CD4-positive, alpha-beta memory T cell (primary cell): ENCODE results near the gene OR2T8. TPM values are rescaled to one million over a fixed set of nuclear protein-coding genes. Genes with fewer than 3 reads are reported as not detected.
A peak's percentile ranks its signal among the peaks of the same experiment; 100 is the strongest.
"Not testable (repeated sequence)": the region's sequence is repeated elsewhere in the genome, so short reads cannot be mapped to it uniquely, and the experiment has no call there.

ENCODE experiments used
- CTCF ChIA-PET: fragments of 350-600 bp; sonication (Branson Sonifier 250); formaldehyde crosslinking; loops from one replicate; lab custom pipeline; 2021; ENCODE audit warnings: inconsistent platforms; ENCODE audit not compliant: partially characterized antibody; lab: Charles Lee
- POLR2A ChIA-PET: fragments of 350-600 bp; sonication (Branson Sonifier 250); formaldehyde crosslinking; loops from one replicate; lab custom pipeline; 2021; ENCODE audit not compliant: partially characterized antibody; lab: Charles Lee
- DNase-seq, 5 donors: peaks; one replicate each; pipeline versions ENCODE4 v3.0.0 to v3.0.0-alpha.2; 2020 to 2022; ENCODE audit warnings: mixed read lengths in 1 of 5
- H3K27ac ChIP-seq: one replicate; pipeline ENCODE4 v1.7.0; 2013; ENCODE audit warnings: low read depth, low read length
- H3K27me3 ChIP-seq: 2 replicates; pipeline ENCODE4 v1.7.0; 2013; ENCODE audit warnings: mild to moderate bottlenecking, low read length, moderate library complexity; ENCODE audit not compliant: insufficient read depth
- H3K36me3 ChIP-seq: 2 replicates; pipeline ENCODE4 v1.7.0; 2013; ENCODE audit warnings: mild to moderate bottlenecking, low read length, moderate library complexity; ENCODE audit not compliant: insufficient read depth
- H3K4me1 ChIP-seq: 2 replicates; pipeline ENCODE4 v1.7.0; 2013; ENCODE audit warnings: mild to moderate bottlenecking, low read length, moderate library complexity; ENCODE audit not compliant: insufficient read depth
- H3K4me3 ChIP-seq, 2 donors: one replicate each; pipeline ENCODE4 v1.7.0; 2013; ENCODE audit warnings: low read length in 2 of 2, mild to moderate bottlenecking in 1 of 2
- H3K9me3 ChIP-seq, 2 donors: one replicate each; pipeline ENCODE4 v1.7.0; 2013; ENCODE audit warnings: low read length in 2 of 2, control low read depth in 1 of 2; ENCODE audit not compliant: control insufficient read depth in 1 of 2
- H3K27ac Mint-ChIP-seq, 7 donors: one replicate each; pipeline ENCODE4 v1.8.0; 2020 to 2021; ENCODE audit warnings: mixed read lengths in 7 of 7, mild to moderate bottlenecking in 6 of 7, inconsistent platforms in 3 of 7, moderate library complexity in 3 of 7
- H3K27me3 Mint-ChIP-seq, 2 donors: one replicate each; pipeline ENCODE4 v1.8.0; 2020 to 2021; ENCODE audit warnings: mixed read lengths in 2 of 2
- H3K36me3 Mint-ChIP-seq, 2 donors: one replicate each; pipeline ENCODE4 v1.8.0; 2020 to 2021; ENCODE audit warnings: mixed read lengths in 2 of 2, inconsistent platforms in 1 of 2, mild to moderate bottlenecking in 1 of 2
- H3K4me1 Mint-ChIP-seq, 4 donors: one replicate each; pipeline ENCODE4 v1.8.0; 2020 to 2021; ENCODE audit warnings: mixed read lengths in 4 of 4, mild to moderate bottlenecking in 1 of 4
- H3K4me3 Mint-ChIP-seq, 8 donors: one replicate each; pipeline ENCODE4 v1.8.0; 2020 to 2021; ENCODE audit warnings: mixed read lengths in 8 of 8, mild to moderate bottlenecking in 7 of 8, moderate library complexity in 6 of 8, inconsistent platforms in 3 of 8
- H3K9me3 Mint-ChIP-seq, 8 donors: one replicate each; pipeline ENCODE4 v1.8.0; 2020 to 2021; ENCODE audit warnings: mixed read lengths in 8 of 8, mild to moderate bottlenecking in 5 of 8, inconsistent platforms in 3 of 8, moderate library complexity in 1 of 8
- intact Hi-C: fragments of 100-400 bp; cut with micrococcal nuclease; formaldehyde crosslinking; loops from one replicate; pipeline ENCODE4 v1.15.1; 2023
- polyA plus RNA-seq, 2 donors: library from polyadenylated mRNA; unstranded; fragments of 300-500 nt; fragmentation: Illumina TruSeq; gene quantifications; one replicate each; pipeline ENCODE4 v1.2.3, GENCODE V29; 2021
- total RNA-seq, 2 experiments: library from RNA; stranded (reverse); gene quantifications; one replicate each; pipeline ENCODE4 v1.2.3, GENCODE V29; 2021

OR2T8 gene
- total and polyA plus RNA-seq, 4 experiments from 2014 or later, result not detected

DNA sequence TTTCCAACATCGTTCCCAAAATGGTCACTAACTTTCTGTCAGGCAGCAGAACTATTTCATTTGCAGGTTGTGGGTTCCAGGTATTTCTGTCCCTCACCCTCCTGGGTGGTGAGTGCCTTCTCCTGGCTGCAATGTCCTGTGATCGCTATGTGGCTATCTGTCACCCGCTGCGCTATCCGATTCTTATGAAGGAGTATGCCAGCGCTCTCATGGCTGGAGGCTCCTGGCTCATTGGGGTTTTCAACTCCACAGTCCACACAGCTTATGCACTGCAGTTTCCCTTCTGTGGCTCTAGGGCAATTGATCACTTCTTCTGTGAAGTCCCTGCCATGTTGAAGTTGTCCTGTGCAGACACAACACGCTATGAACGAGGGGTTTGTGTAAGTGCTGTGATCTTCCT, 13.9 kb downstream of the OR2T8 start:
- H3K27me3 ChIP-seq, result no peaks in the 10 kb centered on the region
- Mint-ChIP-seq H3K27me3 (peaks cover 0 to 2% of the 10 kb centered on the region in 2 donors), H3K36me3 (no peaks in the 10 kb centered on the region), H3K9me3 (peaks cover 0 to 12% (median 0%) of the 10 kb centered on the region in 8 donors), H3K4me3 (no peak overlapping the region), H3K27ac (no peak overlapping the region), H3K4me1 (peaks cover 0 to 6% (median 2%) of the 10 kb centered on the region in 4 donors)
- H3K27ac ChIP-seq, result no peak overlapping the region
- ChIA-PET CTCF (no interaction called here), POLR2A (no interaction called here)
- no peak overlapping the region for H3K4me3 ChIP-seq
- H3K4me1 ChIP-seq, result no peaks in the 10 kb centered on the region
- no peaks in the 10 kb centered on the region for H3K9me3 ChIP-seq
- no peaks in the 10 kb centered on the region for H3K36me3 ChIP-seq
- intact Hi-C loops, result no loop called here
- no peak for DNase-seq

DNA sequence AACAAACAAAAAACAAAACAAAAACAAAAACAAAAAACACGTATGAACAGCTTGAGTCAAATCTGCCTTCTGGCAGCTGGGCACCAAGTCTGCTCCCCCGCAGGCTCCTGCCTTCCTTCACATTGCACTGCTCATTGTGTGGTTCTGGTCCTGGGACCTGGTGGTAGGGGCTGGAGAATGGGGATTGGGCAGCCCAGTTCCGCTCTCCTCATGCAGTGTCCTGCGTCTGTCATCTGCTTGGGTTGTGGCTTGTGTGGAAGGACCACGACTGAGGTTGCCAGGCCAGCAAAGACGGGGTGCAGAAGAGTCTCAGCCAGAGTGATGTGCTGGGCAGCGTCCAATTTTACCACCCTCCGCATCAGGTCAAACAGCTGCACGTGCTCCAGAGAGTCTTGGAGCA, 15.7 kb downstream of the OR2T8 start:
- CTCF ChIA-PET, result interaction anchor here (0.8 kb wide), 1 partner anchor 9 kb away, joined by 3 read pairs; no protein-coding TSS in a partner anchor
- no peaks in the 10 kb centered on the region for H3K9me3 ChIP-seq
- POLR2A ChIA-PET, result no interaction called here
- Mint-ChIP-seq H3K4me3 (peak overlapping the region in 2 of 8 donors; percentile 55 to 59), H3K36me3 (no peaks in the 10 kb centered on the region), H3K4me1 (peaks cover 0 to 6% (median 4%) of the 10 kb centered on the region in 4 donors), H3K27me3 (peaks cover 0 to 2% of the 10 kb centered on the region in 2 donors), H3K9me3 (peaks cover 0 to 11% (median 0%) of the 10 kb centered on the region in 8 donors), H3K27ac (no peak overlapping the region)
- H3K36me3 ChIP-seq, result no peaks in the 10 kb centered on the region
- no peak overlapping the region for H3K27ac ChIP-seq
- no peak overlapping the region for H3K4me3 ChIP-seq
- H3K27me3 ChIP-seq, result no peaks in the 10 kb centered on the region
- no peaks in the 10 kb centered on the region for H3K4me1 ChIP-seq
- DNase-seq, result no peak
- intact Hi-C loops, result no loop called here

- Mint-ChIP-seq H3K4me3 (peak overlapping the region in 4 of 8 donors; percentile 8 to 59 (median 40)), H3K27ac (peak overlapping the region in 1 of 7 donors; percentile 81), H3K4me1 (peaks cover 2 to 6% (median 4%) of the 10 kb centered on the region in 4 donors), H3K36me3 (no peaks in the 10 kb centered on the region), H3K27me3 (no peaks in the 10 kb centered on the region), H3K9me3 (peaks cover 0 to 11% (median 0%) of the 10 kb centered on the region in 8 donors)
- Histone ChIP-seq H3K27me3 (no peaks in the 10 kb centered on the region), H3K27ac (no peak overlapping the region), H3K4me3 (no peak overlapping the region), H3K36me3 (no peaks in the 10 kb centered on the region), H3K9me3 (no peaks in the 10 kb centered on the region), H3K4me1 (no peaks in the 10 kb centered on the region)
- ChIA-PET POLR2A (no interaction called here), CTCF (interaction anchor here (0.8 kb wide), 1 partner anchor 8 kb away, joined by 3 read pairs; no protein-coding TSS in a partner anchor)
- intact Hi-C loops, result no loop called here
- DNase-seq, result no peak
These were observed 16.4 kb downstream of the OR2T8 start for GRCh38 chr1:247936415-247936814.

DNA sequence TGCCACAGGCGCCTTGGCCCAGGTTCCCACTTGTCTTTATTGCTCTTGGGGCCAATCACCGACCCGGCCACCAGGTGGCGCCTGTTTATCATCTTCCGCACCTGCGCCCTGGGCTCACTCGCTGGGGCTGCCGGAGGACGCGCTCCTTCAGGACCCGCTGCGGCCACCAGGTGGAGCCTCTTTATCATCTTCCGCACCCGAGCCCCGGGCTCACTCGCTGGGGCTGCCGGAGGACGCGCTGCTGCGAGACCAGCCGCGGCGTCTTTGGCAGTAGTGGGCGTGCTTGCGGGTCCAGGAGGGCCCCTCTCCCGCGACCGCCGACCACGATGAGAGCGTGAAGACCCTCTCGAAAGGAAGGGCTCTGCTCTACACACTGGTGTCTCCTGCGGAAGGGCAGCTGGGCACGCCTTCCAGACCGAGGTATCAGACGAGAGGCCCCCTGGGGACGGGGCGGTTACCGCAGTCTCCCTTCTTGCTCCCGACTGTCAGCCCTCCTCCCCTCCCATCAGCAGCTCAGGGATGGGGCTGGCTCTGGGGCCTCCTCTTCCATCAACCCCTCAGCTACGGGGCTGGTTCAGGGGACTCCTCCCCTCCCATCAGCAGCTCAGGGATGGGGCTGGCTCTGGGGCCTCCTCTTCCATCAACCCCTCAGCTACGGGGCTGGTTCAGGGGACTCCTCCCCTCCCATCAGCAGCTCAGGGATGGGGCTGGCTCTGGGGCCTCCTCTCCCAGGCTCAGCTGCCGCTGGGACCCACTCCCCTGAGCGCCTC, 17.1 kb downstream of the OR2T8 start:
- H3K36me3 ChIP-seq, H3K27ac ChIP-seq, H3K9me3 ChIP-seq, POLR2A ChIA-PET, H3K4me1 Mint-ChIP-seq, H3K4me1 ChIP-seq, H3K36me3 Mint-ChIP-seq, H3K27me3 Mint-ChIP-seq, H3K27me3 ChIP-seq, intact Hi-C loops: not testable (repeated sequence)
- peak; percentile 76 to 85 (median 83) for DNase-seq
- Mint-ChIP-seq H3K4me3 (peak overlapping the region; percentile 49 to 91 (median 76)), H3K27ac (peak overlapping the region in 4 of 7 donors; percentile 30 to 81 (median 56)), H3K9me3 (peaks cover 0 to 11% (median 0%) of the 10 kb centered on the region in 8 donors)
- CTCF ChIA-PET, result interaction anchor here (1.1 kb wide), 1 partner anchor 31 kb away, joined by 4 read pairs; no protein-coding TSS in a partner anchor
- peak overlapping the region in 1 of 2 donors; percentile 36 for H3K4me3 ChIP-seq

DNA sequence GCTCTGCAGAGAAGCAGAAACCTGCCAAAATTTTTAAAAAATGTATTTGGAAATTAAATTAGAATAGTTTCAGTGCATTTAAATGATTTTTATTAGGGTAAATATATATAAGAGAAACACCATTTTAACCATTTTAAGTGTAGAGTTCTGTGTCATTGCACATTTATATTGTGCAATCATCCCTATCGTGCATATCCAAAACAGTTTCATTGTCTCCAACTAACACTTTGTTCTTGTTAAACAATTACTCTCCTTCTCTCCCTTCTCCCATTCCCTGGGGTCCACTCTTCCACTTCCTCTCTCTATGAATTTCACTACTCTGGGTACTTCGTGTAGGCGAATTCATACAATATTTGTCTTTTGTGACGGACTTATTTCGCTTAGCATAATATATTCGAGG, 22.6 kb downstream of the OR2T8 start:
- peaks cover 0 to 3% (median 1%) of the 10 kb centered on the region in 4 donors for H3K4me1 Mint-ChIP-seq
- CTCF ChIA-PET, result no interaction called here
- intact Hi-C loops, result no loop called here

DNA sequence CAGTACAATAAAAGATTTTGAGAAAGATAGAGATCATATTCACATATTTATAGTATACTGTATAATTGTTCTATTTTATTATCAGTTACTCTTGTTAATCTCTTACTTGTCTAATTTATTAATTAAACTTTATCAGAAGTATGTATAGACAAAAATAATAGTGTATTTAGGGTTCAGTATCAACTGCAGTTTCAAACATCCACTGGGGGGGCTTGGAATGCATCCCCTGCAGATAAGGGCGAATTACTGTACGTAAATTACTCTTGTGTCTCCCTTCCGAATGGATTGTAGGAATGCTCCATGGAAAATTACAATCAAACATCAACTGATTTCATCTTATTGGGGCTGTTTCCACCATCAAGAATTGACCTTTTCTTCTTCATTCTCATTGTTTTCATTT, 28.5 kb downstream of the OR2T8 start, which contains the start of gene OR2L8:
TSS of gene OR2L8 (plus strand) at position 301 of the 400 bp plus-strand sequence. CDS start at position 301, 0 bp downstream.
- Histone ChIP-seq H3K9me3 (no peaks in the 10 kb centered on the region), H3K27me3 (no peaks in the 10 kb centered on the region), H3K4me1 (no peaks in the 10 kb centered on the region), H3K36me3 (no peaks in the 10 kb centered on the region), H3K27ac (no peak within 1 kb of the TSS), H3K4me3 (no peak within 1 kb of the TSS)
- ChIA-PET CTCF (no interaction called here), POLR2A (no interaction called here)
- Mint-ChIP-seq H3K36me3 (peaks cover 0 to 2% of the 10 kb centered on the region in 2 donors), H3K27me3 (no peaks in the 10 kb centered on the region), H3K4me1 (peaks cover 0 to 2% (median 0%) of the 10 kb centered on the region in 4 donors), H3K9me3 (peaks cover 0 to 17% (median 8%) of the 10 kb centered on the region in 8 donors), H3K27ac (no peak within 1 kb of the TSS), H3K4me3 (no peak within 1 kb of the TSS)
- no peak for DNase-seq
- intact Hi-C loops, result no loop called here

More for the DNA sequence above, 22.6 kb downstream of the OR2T8 start:
- POLR2A ChIA-PET, result no interaction called here
- Mint-ChIP-seq H3K36me3 (no peaks in the 10 kb centered on the region), H3K4me3 (no peak overlapping the region), H3K27ac (peak overlapping the region in 1 of 7 donors; percentile 48), H3K27me3 (no peaks in the 10 kb centered on the region), H3K9me3 (peaks cover 0 to 7% (median 2%) of the 10 kb centered on the region in 8 donors)
- Histone ChIP-seq H3K4me3 (no peak overlapping the region), H3K9me3 (no peaks in the 10 kb centered on the region), H3K27me3 (no peaks in the 10 kb centered on the region), H3K4me1 (no peaks in the 10 kb centered on the region), H3K27ac (no peak overlapping the region), H3K36me3 (no peaks in the 10 kb centered on the region)
- DNase-seq, result no peak

- peaks cover 0 to 14% (median 10%) of the 10 kb centered on the region in 8 donors for H3K9me3 Mint-ChIP-seq
- H3K4me3 ChIP-seq, result no peak overlapping the region
- no peak overlapping the region for H3K27ac Mint-ChIP-seq
- ChIA-PET POLR2A (no interaction called here), CTCF (no interaction called here)
- no peak overlapping the region for H3K4me3 Mint-ChIP-seq
- H3K4me1 Mint-ChIP-seq, result peaks cover 0 to 2% (median 0%) of the 10 kb centered on the region in 4 donors
- no peaks in the 10 kb centered on the region for H3K27me3 Mint-ChIP-seq
- no peak for DNase-seq
- no peaks in the 10 kb centered on the region for H3K4me1 ChIP-seq
- H3K36me3 Mint-ChIP-seq, result peaks cover 0 to 2% of the 10 kb centered on the region in 2 donors
- H3K27me3 ChIP-seq, result no peaks in the 10 kb centered on the region
- no peak overlapping the region for H3K27ac ChIP-seq
- intact Hi-C loops, result no loop called here
- H3K36me3 ChIP-seq, result no peaks in the 10 kb centered on the region
- no peaks in the 10 kb centered on the region for H3K9me3 ChIP-seq
These were observed 33.4 kb downstream of the OR2T8 start for GRCh38 chr1:247953408-247953807.
